Panc1 (cell line): Measurements from ENCODE around the gene ZNF454. TPM values are rescaled to one million over a fixed set of nuclear protein-coding genes. Genes with fewer than 3 reads are reported as not detected.

Experiments used
- ATAC-seq: fragments of 200-7000 bp; cut with Tn5 transposase; 2 replicates; pipeline ENCODE4 v1.9.1; 2020; ENCODE audit warnings: mild to moderate bottlenecking, moderate library complexity
- BruUV-seq: library from RNA; stranded (reverse); fragments of 400-500 nt; replicated peaks from 2 replicates; lab custom pipeline; 2021; lab: Mats Ljungman, UMichigan
- CTCF ChIA-PET: fragments of 300-600 bp; sonication (Branson Sonifier 250); formaldehyde crosslinking; loops from one replicate; lab custom pipeline; 2022; ENCODE audit warnings: antibody characterized with exemption; lab: Charles Lee
- POLR2A ChIA-PET: fragments of 300-600 bp; sonication (Branson Sonifier 250); formaldehyde crosslinking; loops from one replicate; lab custom pipeline; 2022; ENCODE audit warnings: antibody characterized with exemption; lab: Charles Lee
- DNase-seq: peaks from one replicate; pipeline ENCODE4 v3.0.0-alpha.2; 2010; ENCODE audit warnings: low read depth, low spot score
- H3K27ac ChIP-seq: 2 replicates; pipeline ENCODE4 v1.5.1; 2011; ENCODE audit warnings: mild to moderate bottlenecking, low read length, inconsistent platforms
- H3K27me3 ChIP-seq: fragments of 200-500 bp; sonication (Bioruptor generic); 2 replicates; pipeline ENCODE4 v1.6.0; 2014; ENCODE audit warnings: low read length, inconsistent platforms; ENCODE audit not compliant: control insufficient read depth, insufficient read depth
- H3K36me3 ChIP-seq: fragments of 200-500 bp; sonication (Bioruptor generic); 2 replicates; pipeline ENCODE4 v1.5.1; 2014; ENCODE audit warnings: inconsistent platforms, mild to moderate bottlenecking, low read length, moderate library complexity; ENCODE audit not compliant: control insufficient read depth, insufficient read depth
- H3K4me1 ChIP-seq: 2 replicates; pipeline ENCODE4 v1.5.1; 2011; ENCODE audit warnings: inconsistent platforms, mild to moderate bottlenecking, low read length, moderate library complexity; ENCODE audit not compliant: control insufficient read depth, insufficient read depth
- H3K4me3 ChIP-seq, 2 experiments: 2 replicates each; pipeline ENCODE4 v1.5.1; 2011 to 2012; ENCODE audit warnings: low read depth in 2 of 2, low read length in 2 of 2, mild to moderate bottlenecking in 2 of 2, inconsistent platforms in 1 of 2, moderate library complexity in 1 of 2
- H3K9me3 ChIP-seq: fragments of 200-500 bp; sonication (Bioruptor generic); 2 replicates; pipeline ENCODE4 v1.5.1; 2014; ENCODE audit warnings: low read depth, mild to moderate bottlenecking, inconsistent platforms, low read length, moderate library complexity; ENCODE audit not compliant: control insufficient read depth, insufficient read depth
- POLR2AphosphoS5 ChIP-seq: IDR thresholded peaks from 2 replicates; pipeline ENCODE4 v1.6.1; 2012; ENCODE audit warnings: mild to moderate bottlenecking, low read depth, low read length, moderate library complexity
- SIN3A ChIP-seq: IDR thresholded peaks from 2 replicates; pipeline ENCODE4 v1.6.1; 2012; ENCODE audit warnings: low read depth, mild to moderate bottlenecking, low read length, moderate library complexity, borderline replicate concordance; ENCODE audit not compliant: insufficient read depth
- TCF7L2 ChIP-seq: IDR thresholded peaks from 2 replicates; pipeline ENCODE4 v1.6.1; 2011; ENCODE audit warnings: mild to moderate bottlenecking, low read depth, low read length, inconsistent platforms
- in situ Hi-C: cut with HindIII; loops from 2 replicates; pipeline ENCODE4 v1.10.0; 2016; ENCODE audit warnings: low sequenced_read_pairs, low pct_unique_long_range_greater_than_20kb
- intact Hi-C: fragments of 100-400 bp; cut with micrococcal nuclease; formaldehyde crosslinking; loops from one replicate; pipeline ENCODE4 v1.10.0; 2022; ENCODE audit not compliant: unreplicated experiment
- total RNA-seq: library from RNA; stranded (reverse); gene quantifications from one replicate; pipeline ENCODE4 v1.2.1, GENCODE V29; 2021; ENCODE audit not compliant: unreplicated experiment
- TF ChIP-seq, protein P1 (sequence below), 2 experiments: IDR thresholded peaks; 2 replicates each; pipeline ENCODE4 v1.6.1; 2011 to 2012; ENCODE audit warnings: low read depth in 2 of 2, control low read depth in 1 of 2, low read length in 1 of 2, mild to moderate bottlenecking in 1 of 2, moderate library complexity in 1 of 2; ENCODE audit not compliant: insufficient read depth in 1 of 2
- TF ChIP-seq, protein P2 (sequence below): fragments of 450-650 bp; IDR thresholded peaks from 2 replicates; pipeline ENCODE4 v1.5.1; 2017; ENCODE audit warnings: mild to moderate bottlenecking

ZNF454 gene
- total RNA-seq, 1 experiment from 2014 or later, result 0.10 TPM

DNA sequence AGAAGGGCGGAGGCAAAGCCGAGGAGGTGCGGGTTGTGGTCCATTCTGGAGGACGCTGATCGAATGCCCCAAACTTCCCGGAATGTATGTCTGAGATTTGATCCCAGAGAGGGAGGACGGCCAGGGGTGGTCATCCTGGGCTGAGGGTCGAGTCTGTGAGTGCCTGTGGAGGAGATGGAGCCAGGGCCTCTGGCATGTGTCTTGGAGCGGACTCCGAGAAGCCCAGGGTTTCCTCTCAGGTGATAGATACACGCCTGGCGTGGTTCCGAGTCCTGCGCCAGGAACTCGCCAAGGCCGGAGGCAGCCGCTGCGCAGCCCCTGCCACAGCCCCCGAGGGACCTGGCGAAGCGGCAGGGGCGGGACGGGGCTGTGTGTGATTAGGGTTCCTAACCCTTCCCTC is 363 bp downstream of the ZNF454 start:
- in situ Hi-C loops, result no loop called here
- DNase-seq (no peak), ATAC-seq (no peak)
- ChIA-PET CTCF (no interaction called here), POLR2A (no interaction called here)
- BruUV-seq, result no TSS peak
- intact Hi-C loops, result no loop called here
- TF ChIP-seq SIN3A (no peak), POLR2AphosphoS5 (no peak), TCF7L2 (no peak)
- TF ChIP-seq, protein P1, sequence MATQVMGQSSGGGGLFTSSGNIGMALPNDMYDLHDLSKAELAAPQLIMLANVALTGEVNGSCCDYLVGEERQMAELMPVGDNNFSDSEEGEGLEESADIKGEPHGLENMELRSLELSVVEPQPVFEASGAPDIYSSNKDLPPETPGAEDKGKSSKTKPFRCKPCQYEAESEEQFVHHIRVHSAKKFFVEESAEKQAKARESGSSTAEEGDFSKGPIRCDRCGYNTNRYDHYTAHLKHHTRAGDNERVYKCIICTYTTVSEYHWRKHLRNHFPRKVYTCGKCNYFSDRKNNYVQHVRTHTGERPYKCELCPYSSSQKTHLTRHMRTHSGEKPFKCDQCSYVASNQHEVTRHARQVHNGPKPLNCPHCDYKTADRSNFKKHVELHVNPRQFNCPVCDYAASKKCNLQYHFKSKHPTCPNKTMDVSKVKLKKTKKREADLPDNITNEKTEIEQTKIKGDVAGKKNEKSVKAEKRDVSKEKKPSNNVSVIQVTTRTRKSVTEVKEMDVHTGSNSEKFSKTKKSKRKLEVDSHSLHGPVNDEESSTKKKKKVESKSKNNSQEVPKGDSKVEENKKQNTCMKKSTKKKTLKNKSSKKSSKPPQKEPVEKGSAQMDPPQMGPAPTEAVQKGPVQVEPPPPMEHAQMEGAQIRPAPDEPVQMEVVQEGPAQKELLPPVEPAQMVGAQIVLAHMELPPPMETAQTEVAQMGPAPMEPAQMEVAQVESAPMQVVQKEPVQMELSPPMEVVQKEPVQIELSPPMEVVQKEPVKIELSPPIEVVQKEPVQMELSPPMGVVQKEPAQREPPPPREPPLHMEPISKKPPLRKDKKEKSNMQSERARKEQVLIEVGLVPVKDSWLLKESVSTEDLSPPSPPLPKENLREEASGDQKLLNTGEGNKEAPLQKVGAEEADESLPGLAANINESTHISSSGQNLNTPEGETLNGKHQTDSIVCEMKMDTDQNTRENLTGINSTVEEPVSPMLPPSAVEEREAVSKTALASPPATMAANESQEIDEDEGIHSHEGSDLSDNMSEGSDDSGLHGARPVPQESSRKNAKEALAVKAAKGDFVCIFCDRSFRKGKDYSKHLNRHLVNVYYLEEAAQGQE (IDR thresholded peaks at IDR 0.05; ENCODE audit: insufficient read depth in 1 of 2, low read depth in 2 of 2, low read length in 1 of 2), result no peak
- TF ChIP-seq, protein P2, sequence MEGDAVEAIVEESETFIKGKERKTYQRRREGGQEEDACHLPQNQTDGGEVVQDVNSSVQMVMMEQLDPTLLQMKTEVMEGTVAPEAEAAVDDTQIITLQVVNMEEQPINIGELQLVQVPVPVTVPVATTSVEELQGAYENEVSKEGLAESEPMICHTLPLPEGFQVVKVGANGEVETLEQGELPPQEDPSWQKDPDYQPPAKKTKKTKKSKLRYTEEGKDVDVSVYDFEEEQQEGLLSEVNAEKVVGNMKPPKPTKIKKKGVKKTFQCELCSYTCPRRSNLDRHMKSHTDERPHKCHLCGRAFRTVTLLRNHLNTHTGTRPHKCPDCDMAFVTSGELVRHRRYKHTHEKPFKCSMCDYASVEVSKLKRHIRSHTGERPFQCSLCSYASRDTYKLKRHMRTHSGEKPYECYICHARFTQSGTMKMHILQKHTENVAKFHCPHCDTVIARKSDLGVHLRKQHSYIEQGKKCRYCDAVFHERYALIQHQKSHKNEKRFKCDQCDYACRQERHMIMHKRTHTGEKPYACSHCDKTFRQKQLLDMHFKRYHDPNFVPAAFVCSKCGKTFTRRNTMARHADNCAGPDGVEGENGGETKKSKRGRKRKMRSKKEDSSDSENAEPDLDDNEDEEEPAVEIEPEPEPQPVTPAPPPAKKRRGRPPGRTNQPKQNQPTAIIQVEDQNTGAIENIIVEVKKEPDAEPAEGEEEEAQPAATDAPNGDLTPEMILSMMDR, result no peak
- H3K4me1 ChIP-seq, result no peaks in the 10 kb centered on the region
- H3K27me3 ChIP-seq, result no peaks in the 10 kb centered on the region
- H3K9me3 ChIP-seq, result peaks cover 35% of the 10 kb centered on the region
- no peaks in the 10 kb centered on the region for H3K36me3 ChIP-seq
- H3K27ac ChIP-seq, result no peak overlapping the region
- H3K4me3 ChIP-seq, result no peak overlapping the region

DNA sequence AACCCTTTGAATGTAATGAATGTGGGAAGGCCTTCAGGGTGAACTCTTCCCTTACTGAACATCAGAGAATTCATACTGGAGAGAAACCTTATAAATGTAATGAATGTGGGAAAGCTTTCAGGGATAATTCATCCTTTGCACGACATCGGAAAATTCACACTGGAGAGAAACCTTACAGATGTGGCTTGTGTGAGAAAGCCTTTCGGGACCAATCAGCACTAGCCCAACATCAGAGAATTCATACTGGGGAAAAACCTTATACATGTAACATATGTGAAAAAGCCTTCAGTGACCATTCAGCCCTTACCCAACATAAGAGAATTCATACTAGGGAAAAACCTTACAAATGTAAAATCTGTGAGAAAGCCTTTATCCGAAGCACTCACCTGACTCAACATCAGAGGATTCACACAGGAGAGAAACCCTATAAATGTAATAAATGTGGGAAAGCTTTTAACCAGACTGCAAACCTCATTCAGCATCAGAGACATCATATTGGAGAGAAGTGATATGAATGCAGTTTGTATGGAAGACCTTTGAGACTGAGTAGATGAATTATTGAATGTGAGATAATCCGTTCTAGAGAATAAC is 24.6 kb downstream of the ZNF454 start:
- Histone ChIP-seq H3K4me1 (no peaks in the 10 kb centered on the region), H3K9me3 (peaks cover 46% of the 10 kb centered on the region), H3K36me3 (no peaks in the 10 kb centered on the region), H3K27ac (no peak overlapping the region), H3K27me3 (no peaks in the 10 kb centered on the region), H3K4me3 (no peak overlapping the region)
- CTCF ChIA-PET, result no interaction called here
- no TSS peak for BruUV-seq
- no peak for TF ChIP-seq SIN3A
- no peak for TF ChIP-seq TCF7L2
- ATAC-seq, result no peak
- intact Hi-C loops, result no loop called here
- no peak for DNase-seq
- in situ Hi-C loops, result no loop called here
- POLR2A ChIA-PET, result no interaction called here

DNA sequence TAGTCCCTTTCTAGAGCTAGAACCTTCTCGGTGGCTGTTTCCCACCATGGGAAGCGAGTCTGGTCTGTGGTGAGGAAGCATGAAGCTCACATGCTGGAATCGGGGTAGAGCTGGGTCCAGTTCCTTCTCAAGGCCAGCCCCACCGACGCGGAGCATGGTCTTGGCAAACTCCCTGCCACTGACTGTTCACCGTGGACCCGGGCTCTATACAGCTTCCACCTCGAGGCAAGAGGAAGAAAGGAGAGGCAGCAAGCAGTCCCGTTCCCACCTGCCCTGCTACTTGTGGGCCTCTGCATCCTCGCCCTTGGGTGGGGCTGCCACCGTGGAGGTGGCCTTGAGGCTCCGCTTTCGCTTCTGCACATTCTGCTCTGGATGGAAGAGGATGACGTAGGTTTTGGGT is 40.4 kb downstream of the ZNF454 start:
- in situ Hi-C loops (no loop called here), intact Hi-C loops (no loop called here)
- CTCF ChIA-PET, result no interaction called here
- no peaks in the 10 kb centered on the region for H3K36me3 ChIP-seq
- H3K27me3 ChIP-seq, result no peaks in the 10 kb centered on the region
- H3K4me1 ChIP-seq, result no peaks in the 10 kb centered on the region
- no peak overlapping the region for H3K27ac ChIP-seq
- no TSS peak for BruUV-seq
- H3K4me3 ChIP-seq, result no peak overlapping the region
- peaks cover 6% of the 10 kb centered on the region; the same call in 1 of the 2 replicates for H3K9me3 ChIP-seq
- DNase-seq, result no peak
- no peak for ATAC-seq
- POLR2A ChIA-PET, result no interaction called here
- TF ChIP-seq, protein P1 (IDR thresholded peaks at IDR 0.05; ENCODE audit: insufficient read depth in 1 of 2, low read depth in 2 of 2, low read length in 1 of 2), result no peak
- TF ChIP-seq POLR2AphosphoS5 (no peak), SIN3A (no peak), TCF7L2 (no peak)
- TF ChIP-seq, protein P2, result no peak
